ENCODE data around the gene ERN2. TPM values are rescaled to one million over a fixed set of nuclear protein-coding genes. Genes with fewer than 3 reads are reported as not detected.

ERN2 gene
- total and polyA plus RNA-seq, 2 of the 13 experiments (the other 11 are each of a cell fraction or from before 2014, with no cell fraction given) = 2.2 to 3.5 TPM

- ChIA-PET POLR2A (interaction anchor here (1.0 kb wide), 1 partner anchor 25 kb away, joined by 3 read pairs; no protein-coding TSS in a partner anchor), CTCF (ENCODE audit: low intra/inter-chr PET ratio, low total read pairs) (no interaction called here)
- H3K79me2 ChIP-seq (ENCODE audit: insufficient read depth, low read length) = no peaks in the 10 kb centered on the region
- H3K4me2 ChIP-seq (ENCODE audit: low read depth, low read length) = no peak overlapping the region
- DNase-seq (ENCODE audit: low spot score) (no peak), ATAC-seq (no peak), FAIRE-seq (no peak)
- no peak overlapping the region for H2AFZ ChIP-seq (ENCODE audit: low read length)
- in situ Hi-C loops (cut with HindIII; ENCODE audit: extremely low pct_ligation_motif_present, low pct_unique_long_range_greater_than_20kb) = no loop called here
- H4K20me1 ChIP-seq (ENCODE audit: insufficient read depth, low read length) = no peaks in the 10 kb centered on the region
- intact Hi-C loops (cut with micrococcal nuclease; ENCODE audit: unreplicated experiment) = no loop called here
- no peak overlapping the region for H3K4me3 ChIP-seq (replicated peaks in 1 of 3; ENCODE audit: insufficient read depth in 1 of 3, low read depth in 2 of 3, low read length in 3 of 3)
- H3K27ac ChIP-seq (ENCODE audit: extremely low read length, insufficient read depth, low read length) = no peak overlapping the region
- TF ChIP-seq ZNF431 (CRISPR knock-in tag; IDR thresholded peaks at IDR 0.05; ENCODE audit: borderline replicate concordance, low read depth) (no peak), KDM4B (CRISPR knock-in tag; IDR thresholded peaks at IDR 0.05) (no peak), NFE2L1 (CRISPR knock-in tag; IDR thresholded peaks at IDR 0.05; ENCODE audit: borderline replicate concordance) (no peak)
- no TSS peak for BruUV-seq (replicated peaks)
- H3K9ac ChIP-seq (ENCODE audit: insufficient read depth, low read depth, low read length) = no peak overlapping the region
- WGBS (ENCODE audit: low lambda C conversion rate) = 98% methylated on average over 7 of the region's 7 CpGs
- no peaks in the 10 kb centered on the region for H3K4me1 ChIP-seq (ENCODE audit: insufficient read depth, low read length)
- H3K27me3 ChIP-seq (ENCODE audit: control insufficient read depth in 1 of 2, insufficient read depth in 2 of 2, low read length in 2 of 2) = no peaks in the 10 kb centered on the region
- H3K36me3 ChIP-seq (replicated peaks in 1 of 2; ENCODE audit: control insufficient read depth in 1 of 2, insufficient read depth in 2 of 2, low read length in 2 of 2) = peaks cover 48 to 95% of the 10 kb centered on the region in 2 experiments
- H3K9me3 ChIP-seq (ENCODE audit: low read length) = no peaks in the 10 kb centered on the region
Observed at GRCh38 chr16:23666571-23667354, 46.3 kb downstream of the ERN2 start.

- Histone ChIP-seq H3K9me3 (ENCODE audit: low read length) (no peaks in the 10 kb centered on the region), H3K4me3 (replicated peaks in 1 of 3; ENCODE audit: insufficient read depth in 1 of 3, low read depth in 2 of 3, low read length in 3 of 3) (no peak overlapping the region), H3K27me3 (ENCODE audit: control insufficient read depth in 1 of 2, insufficient read depth in 2 of 2, low read length in 2 of 2) (no peaks in the 10 kb centered on the region), H3K27ac (ENCODE audit: extremely low read length, insufficient read depth, low read length) (no peak overlapping the region), H2AFZ (ENCODE audit: low read length) (no peak overlapping the region), H3K36me3 (replicated peaks in 1 of 2; ENCODE audit: control insufficient read depth in 1 of 2, insufficient read depth in 2 of 2, low read length in 2 of 2) (peaks cover 53 to 96% of the 10 kb centered on the region in 2 experiments), H3K9ac (ENCODE audit: insufficient read depth, low read depth, low read length) (no peak overlapping the region), H4K20me1 (ENCODE audit: insufficient read depth, low read length) (no peaks in the 10 kb centered on the region), H3K79me2 (ENCODE audit: insufficient read depth, low read length) (no peaks in the 10 kb centered on the region), H3K4me1 (ENCODE audit: insufficient read depth, low read length) (no peaks in the 10 kb centered on the region), H3K4me2 (ENCODE audit: low read depth, low read length) (no peak overlapping the region)
- DNase-seq (ENCODE audit: low spot score) (no peak), FAIRE-seq (no peak), ATAC-seq (no peak)
- in situ Hi-C loops (cut with HindIII; ENCODE audit: extremely low pct_ligation_motif_present, low pct_unique_long_range_greater_than_20kb) (no loop called here), intact Hi-C loops (cut with micrococcal nuclease; ENCODE audit: unreplicated experiment) (no loop called here)
- ChIA-PET POLR2A (no interaction called here), CTCF (ENCODE audit: low intra/inter-chr PET ratio, low total read pairs) (no interaction called here)
- BruUV-seq (replicated peaks) = no TSS peak
- WGBS (ENCODE audit: low lambda C conversion rate) = 98% methylated on average over 2 of the region's 2 CpGs
- TF ChIP-seq HOXA3 (CRISPR knock-in tag; IDR thresholded peaks at IDR 0.05) = no peak
- no peak for TF ChIP-seq SP5 (CRISPR knock-in tag; IDR thresholded peaks at IDR 0.05; ENCODE audit: borderline replicate concordance, low read depth)
- no peak for TF ChIP-seq ZNF782 (CRISPR knock-in tag; IDR thresholded peaks at IDR 0.05; ENCODE audit: borderline replicate concordance)
- TF ChIP-seq TIGD3 (CRISPR knock-in tag; IDR thresholded peaks at IDR 0.05; ENCODE audit: borderline replicate concordance) = no peak
- TF ChIP-seq ZNF260 (CRISPR knock-in tag; IDR thresholded peaks at IDR 0.05; ENCODE audit: borderline replicate concordance, low read depth) = no peak
- TF ChIP-seq, protein P1, sequence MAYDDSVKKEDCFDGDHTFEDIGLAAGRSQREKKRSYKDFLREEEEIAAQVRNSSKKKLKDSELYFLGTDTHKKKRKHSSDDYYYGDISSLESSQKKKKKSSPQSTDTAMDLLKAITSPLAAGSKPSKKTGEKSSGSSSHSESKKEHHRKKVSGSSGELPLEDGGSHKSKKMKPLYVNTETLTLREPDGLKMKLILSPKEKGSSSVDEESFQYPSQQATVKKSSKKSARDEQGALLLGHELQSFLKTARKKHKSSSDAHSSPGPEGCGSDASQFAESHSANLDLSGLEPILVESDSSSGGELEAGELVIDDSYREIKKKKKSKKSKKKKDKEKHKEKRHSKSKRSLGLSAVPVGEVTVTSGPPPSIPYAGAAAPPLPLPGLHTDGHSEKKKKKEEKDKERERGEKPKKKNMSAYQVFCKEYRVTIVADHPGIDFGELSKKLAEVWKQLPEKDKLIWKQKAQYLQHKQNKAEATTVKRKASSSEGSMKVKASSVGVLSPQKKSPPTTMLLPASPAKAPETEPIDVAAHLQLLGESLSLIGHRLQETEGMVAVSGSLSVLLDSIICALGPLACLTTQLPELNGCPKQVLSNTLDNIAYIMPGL (CRISPR knock-in tag; IDR thresholded peaks at IDR 0.05; ENCODE audit: borderline replicate concordance in 1 of 2, low read depth in 1 of 2) = no peak
- TF ChIP-seq ZNF496 (CRISPR knock-in tag; IDR thresholded peaks at IDR 0.05; ENCODE audit: insufficient replicate concordance) = no peak
- TF ChIP-seq ZNF30 (CRISPR knock-in tag; IDR thresholded peaks at IDR 0.05) = no peak
- no peak for TF ChIP-seq SRF (IDR thresholded peaks at IDR 0.05; ENCODE audit: low read depth, low read length)
- no peak for TF ChIP-seq HOXD1 (CRISPR knock-in tag; IDR thresholded peaks at IDR 0.05)
- no peak for TF ChIP-seq NFIB (CRISPR knock-in tag; IDR thresholded peaks at IDR 0.05; ENCODE audit: borderline replicate concordance)
- TF ChIP-seq SNAPC2 (CRISPR knock-in tag; IDR thresholded peaks at IDR 0.05) = no peak
- TF ChIP-seq ZKSCAN5 (CRISPR knock-in tag; IDR thresholded peaks at IDR 0.05) = no peak
Observed at GRCh38 chr16:23663918-23664317, 49.1 kb downstream of the ERN2 start.

Measured in HepG2 (cell line).